NCI-H82 (cell line): ENCODE results near the gene HECW1.

Source experiments
- DNase-seq: peaks from one replicate; lab custom pipeline; 2025; lab: John Stamatoyannopoulos, UW

The HECW1 gene

GRCh38 chr7:43148161-43148731 lies 35.8 kb downstream of the HECW1 start:
- DNase-seq: no peak

GRCh38 chr7:43151076-43151475 lies 38.6 kb downstream of the HECW1 start:
- DNase-seq: no peak

- no peak for DNase-seq
Observed at GRCh38 chr7:43152696-43153095, 40.2 kb downstream of the HECW1 start.

- DNase-seq: no peak
Observed at GRCh38 chr7:43155636-43156035, 43.2 kb downstream of the HECW1 start.

- DNase-seq: no peak
Observed at GRCh38 chr7:43163885-43164284, 51.4 kb downstream of the HECW1 start.

GRCh38 chr7:43164757-43165156 lies 52.3 kb downstream of the HECW1 start:
- DNase-seq: no peak

GRCh38 chr7:43166686-43167085 lies 54.2 kb downstream of the HECW1 start:
- no peak for DNase-seq

- no peak for DNase-seq
Observed at GRCh38 chr7:43169076-43169475, 56.6 kb downstream of the HECW1 start.

GRCh38 chr7:43170571-43170970 lies 58.1 kb downstream of the HECW1 start:
- DNase-seq: no peak

GRCh38 chr7:43175570-43176200 lies 63.2 kb downstream of the HECW1 start:
- no peak for DNase-seq

GRCh38 chr7:43179393-43179792 lies 66.9 kb downstream of the HECW1 start:
- DNase-seq: no peak

GRCh38 chr7:43192806-43193460 lies 80.5 kb downstream of the HECW1 start:
- no peak for DNase-seq

GRCh38 chr7:43193893-43194292 lies 81.4 kb downstream of the HECW1 start:
- DNase-seq: no peak

- DNase-seq: no peak
Observed at GRCh38 chr7:43195256-43195655, 82.8 kb downstream of the HECW1 start.

GRCh38 chr7:43195768-43196167 lies 83.3 kb downstream of the HECW1 start:
- DNase-seq: no peak

GRCh38 chr7:43196379-43196778 lies 83.9 kb downstream of the HECW1 start:
- DNase-seq: no peak

- no peak for DNase-seq
Observed at GRCh38 chr7:43198016-43198415, 85.6 kb downstream of the HECW1 start.

- no peak for DNase-seq
Observed at GRCh38 chr7:43198599-43199090, 86.2 kb downstream of the HECW1 start.

- no peak for DNase-seq
Observed at GRCh38 chr7:43199371-43200160, 87.1 kb downstream of the HECW1 start.

- DNase-seq: no peak
Observed at GRCh38 chr7:43201912-43202311, 89.5 kb downstream of the HECW1 start.

- DNase-seq: no peak
Observed at GRCh38 chr7:43204081-43204480, 91.6 kb downstream of the HECW1 start.

GRCh38 chr7:43205171-43205795 lies 92.8 kb downstream of the HECW1 start:
- DNase-seq: no peak
